Activated CD4-positive, alpha-beta T cell treated with anti-CD3 and anti-CD28 coated beads, Interleukin-2, amount 50 U/mL, for 16 hours (primary cell): ENCODE measurements around the gene ASTN2.

Source experiments
- DNase-seq: peaks from one replicate; pipeline ENCODE4 v3.0.0-alpha.2; 2020

Gene ASTN2

GRCh38 chr9:117414906-117415331 is at the start of gene ASTN2:
TSS of gene ASTN2 (minus strand) at chr9:117415057. CDS start at chr9:117414938, 119 bp downstream.
- no peak for DNase-seq

GRCh38 chr9:117462861-117463260 is 48.0 kb upstream of the ASTN2 start:
- DNase-seq: no peak

DNA sequence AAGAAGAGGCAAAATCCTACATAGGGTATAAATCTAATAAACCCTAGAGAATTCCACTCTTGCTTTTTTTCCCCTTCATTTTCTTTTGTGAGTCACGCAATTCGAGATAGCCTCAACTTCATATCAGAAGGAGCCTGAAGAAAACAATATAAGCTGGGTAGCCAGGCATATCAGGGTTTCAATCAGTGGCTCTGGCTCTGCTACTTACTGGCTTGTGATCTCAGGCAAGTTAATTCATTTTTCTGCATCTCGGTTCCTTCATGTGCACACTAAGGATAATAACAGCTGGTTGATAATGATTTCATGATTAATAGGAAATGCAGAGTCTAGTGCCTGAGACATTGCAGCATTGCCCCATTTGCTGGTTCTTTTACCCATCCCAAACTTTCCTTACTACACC is 46.5 kb upstream of the ASTN2 start:
- no peak for DNase-seq

- DNase-seq: no peak
Measured at GRCh38 chr9:117460743-117461142, 45.9 kb upstream of the ASTN2 start.

DNA sequence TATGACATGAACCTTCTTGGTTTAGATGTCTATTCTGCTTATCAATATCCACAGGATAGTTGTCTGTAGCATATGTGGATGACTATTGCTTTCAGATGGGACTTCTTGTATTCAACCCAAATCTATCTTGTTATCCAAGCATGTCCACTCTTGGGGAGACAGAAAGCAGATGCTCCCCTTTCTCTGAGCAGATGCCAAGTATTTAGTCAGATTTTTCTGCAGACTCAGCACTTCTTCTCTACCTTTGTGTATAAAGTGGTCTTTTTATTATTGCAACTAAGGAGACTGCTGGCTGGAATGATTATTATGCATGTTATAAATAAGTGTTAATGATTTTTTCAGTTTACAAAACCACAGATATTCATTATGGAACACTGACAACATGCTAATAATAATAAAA is 45.1 kb upstream of the ASTN2 start:
- no peak for DNase-seq

GRCh38 chr9:117458066-117458465 is 43.2 kb upstream of the ASTN2 start:
- no peak for DNase-seq

GRCh38 chr9:117454711-117455110 is 39.9 kb upstream of the ASTN2 start:
- no peak for DNase-seq

- no peak for DNase-seq
Measured at GRCh38 chr9:117453737-117454136, 38.9 kb upstream of the ASTN2 start.

DNA sequence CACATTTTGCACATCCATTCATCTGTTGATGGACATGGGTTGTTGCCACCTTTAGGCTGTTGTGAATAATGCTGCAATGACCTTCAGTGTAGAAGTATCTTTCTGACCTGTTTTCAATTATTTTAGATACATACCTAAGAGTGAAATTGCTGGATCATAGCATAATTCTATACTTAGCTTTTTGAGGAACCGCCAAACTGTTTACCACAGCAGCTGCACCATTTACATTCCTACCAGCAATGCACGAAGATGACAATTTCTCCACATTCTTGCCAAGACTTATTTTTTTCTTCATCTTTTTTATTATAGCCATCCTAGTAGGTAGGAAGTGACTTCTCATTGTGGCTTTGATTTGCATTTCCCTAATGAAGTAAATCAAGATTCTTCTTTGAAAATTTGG is 36.5 kb upstream of the ASTN2 start:
- DNase-seq: no peak

GRCh38 chr9:117448066-117448465 is 33.2 kb upstream of the ASTN2 start:
- DNase-seq: no peak

- no peak for DNase-seq
Measured at GRCh38 chr9:117445631-117446030, 30.8 kb upstream of the ASTN2 start.

- no peak for DNase-seq
Measured at GRCh38 chr9:117444501-117444900, 29.6 kb upstream of the ASTN2 start.

- DNase-seq: no peak
Measured at GRCh38 chr9:117437283-117437682, 22.4 kb upstream of the ASTN2 start.

GRCh38 chr9:117435630-117436261 is 20.9 kb upstream of the ASTN2 start:
- DNase-seq: no peak

GRCh38 chr9:117434566-117434965 is 19.7 kb upstream of the ASTN2 start:
- no peak for DNase-seq

- DNase-seq: no peak
Measured at GRCh38 chr9:117430813-117431212, 16.0 kb upstream of the ASTN2 start.

DNA sequence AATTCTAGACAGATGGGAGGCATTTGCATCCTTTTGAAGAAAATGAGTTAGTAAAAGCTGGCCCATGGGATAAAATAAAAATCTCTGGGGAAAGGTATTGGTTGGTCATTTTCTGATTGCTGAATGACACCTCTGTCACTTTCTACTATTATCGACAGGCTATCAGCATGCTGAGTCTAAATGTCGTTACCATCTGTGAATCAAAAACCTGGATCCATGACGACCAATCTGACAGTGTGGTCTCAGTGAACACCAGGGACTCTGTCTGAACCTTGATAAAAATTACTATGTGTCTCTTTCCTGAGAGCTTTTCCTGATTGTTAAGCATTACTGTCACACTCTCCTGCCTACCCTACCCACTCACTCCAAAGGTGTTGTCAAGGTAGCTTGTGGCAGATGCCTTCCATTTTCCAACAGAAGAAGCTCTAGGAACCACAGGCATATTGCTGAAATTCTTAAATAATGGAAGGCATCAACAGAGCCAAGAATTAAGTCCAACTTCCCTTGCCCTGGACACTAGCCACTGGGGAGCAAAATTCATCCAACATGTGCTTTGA is 12.6 kb upstream of the ASTN2 start:
- no peak for DNase-seq

GRCh38 chr9:117425566-117425965 is 10.7 kb upstream of the ASTN2 start:
- DNase-seq: no peak

- DNase-seq: no peak
Measured at GRCh38 chr9:117424291-117424690, 9.4 kb upstream of the ASTN2 start.

DNA sequence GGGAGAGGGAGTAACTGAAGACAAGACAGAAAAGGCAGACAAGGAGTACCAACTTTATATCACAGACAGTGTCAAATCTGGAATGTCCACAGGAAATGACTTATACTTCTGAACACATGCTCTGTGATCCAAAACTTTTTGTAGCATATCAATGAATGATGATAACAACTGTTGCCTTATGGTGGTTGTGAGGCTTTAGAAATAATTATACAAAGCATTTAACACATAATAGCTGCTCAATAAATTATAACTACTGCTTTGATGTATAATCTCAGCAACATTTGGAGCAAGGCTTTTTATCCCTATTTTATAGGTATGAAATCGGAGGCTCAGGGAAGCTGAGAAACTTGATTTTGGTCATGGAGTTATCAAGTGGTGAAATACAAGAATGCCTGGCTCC is 3.3 kb upstream of the ASTN2 start:
- no peak for DNase-seq

- DNase-seq: no peak
Measured at GRCh38 chr9:117416856-117417255, 2.0 kb upstream of the ASTN2 start.

DNA sequence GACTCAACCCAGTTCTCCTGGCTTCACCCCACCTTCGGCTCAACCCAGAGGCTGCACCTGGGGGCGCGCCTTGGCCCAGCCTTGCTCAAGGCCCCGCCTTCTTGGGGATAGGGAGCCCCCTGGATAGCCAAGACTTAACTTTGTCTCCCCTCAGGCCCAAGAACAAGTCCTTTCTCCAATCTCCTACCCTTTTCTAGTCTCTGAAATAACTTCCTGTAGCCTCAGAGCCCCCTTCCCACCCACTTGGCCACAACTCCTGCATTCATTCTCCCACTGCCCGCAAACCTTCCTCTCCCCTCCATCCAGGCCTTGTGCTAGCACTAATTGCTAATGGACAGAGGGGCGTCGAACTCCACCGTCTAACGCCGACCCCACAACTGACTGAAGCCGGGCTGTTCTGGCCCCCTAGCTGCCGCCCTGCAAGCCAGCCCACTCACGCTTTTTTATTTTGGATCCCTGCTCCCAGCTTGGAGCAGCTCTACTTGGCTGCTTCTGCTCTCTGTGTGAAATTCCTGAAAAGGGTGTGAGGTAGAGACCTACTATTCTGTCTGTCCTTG is 579 bp upstream of the ASTN2 start:
- no peak for DNase-seq

DNA sequence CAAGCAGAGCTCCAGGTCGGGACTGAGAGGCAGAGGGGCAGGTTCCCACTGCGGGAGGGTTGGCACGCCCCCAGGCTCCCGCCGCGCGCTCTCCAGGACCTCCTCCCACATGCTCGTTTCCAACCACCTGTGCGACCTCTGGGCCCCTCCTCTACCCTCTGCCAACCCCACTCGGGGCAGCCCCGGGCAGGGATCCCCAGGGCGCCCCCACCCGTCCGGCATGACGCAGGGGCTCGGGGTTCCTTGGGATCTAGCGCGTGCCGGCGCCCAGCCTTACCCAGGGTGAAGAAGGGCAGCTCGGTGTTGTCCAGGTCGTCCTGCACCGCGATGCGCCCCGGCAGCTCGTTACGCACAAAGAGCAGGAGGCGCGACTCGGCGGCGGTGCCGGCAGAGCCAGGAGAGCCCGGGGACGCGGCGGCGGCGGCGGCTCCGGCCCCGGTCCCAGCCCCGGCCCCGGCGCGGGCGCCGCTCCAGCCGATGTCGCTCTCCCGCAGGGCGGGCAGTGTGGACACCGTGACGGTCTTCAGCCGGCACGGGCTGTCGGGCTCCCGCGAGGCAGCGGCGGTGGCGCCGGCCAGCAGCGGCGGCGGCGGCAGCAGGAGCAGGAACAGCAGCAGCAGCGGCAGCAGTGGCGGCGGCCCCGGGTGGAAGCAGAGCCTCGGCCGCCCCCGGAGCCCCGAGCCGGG is 494 bp downstream of the ASTN2 start:
- no peak for DNase-seq
